HCT116 (cell line): ENCODE measurements around the gene IFITM10. TPM values are rescaled to one million over a fixed set of nuclear protein-coding genes. Genes with fewer than 3 reads are reported as not detected.

Experiments used
- ATAC-seq: fragments of 200-7000 bp; cut with Tn5 transposase; 2 replicates; pipeline ENCODE4 v1.9.1; 2020; ENCODE audit warnings: mild to moderate bottlenecking, moderate library complexity
- BruUV-seq: library from RNA; stranded (reverse); fragments of 400-500 nt; replicated peaks from 2 replicates; lab custom pipeline; 2021; lab: Mats Ljungman, UMichigan
- CTCF ChIA-PET: fragments of 300-600 bp; sonication (Branson Sonifier 250); formaldehyde crosslinking; loops from one replicate; lab custom pipeline; 2021; ENCODE audit warnings: antibody characterized with exemption; lab: Charles Lee
- POLR2A ChIA-PET: fragments of 300-600, 350-600 bp; sonication (Branson Sonifier 250); formaldehyde crosslinking; loops from one replicate; lab custom pipeline; 2021; ENCODE audit warnings: antibody characterized with exemption; lab: Charles Lee
- RAD21 ChIA-PET, 2 experiments: fragments of 300-600 bp; sonication (Branson Sonifier 250); formaldehyde crosslinking; loops; one replicate each; lab custom pipeline; 2023; ENCODE audit warnings: low total read pairs in 2 of 2; ENCODE audit not compliant: uncharacterized antibody in 2 of 2, unreplicated experiment in 2 of 2, low non-redundant PET in 1 of 2; lab: Charles Lee
- DNase-seq: peaks from one replicate; pipeline ENCODE4 v3.0.0-alpha.2; 2010; ENCODE audit warnings: low read depth, low spot score
- H2AFZ ChIP-seq: fragments of 200-600 bp; shearing (Covaris generic), sonication (generic); 2 replicates; pipeline ENCODE4 v1.6.1; 2017; ENCODE audit warnings: low read depth, mixed run types, mixed read lengths, antibody characterized with exemption, low read length; ENCODE audit not compliant: poor library complexity, severe bottlenecking
- H3K27ac ChIP-seq: 2 replicates; pipeline ENCODE4 v1.5.1; 2012; ENCODE audit warnings: low read depth, low read length
- H3K27me3 ChIP-seq: fragments of 200-600 bp; sonication (generic); 2 replicates; pipeline ENCODE4 v1.6.1; 2016; ENCODE audit warnings: mixed run types, low read length, mixed read lengths; ENCODE audit not compliant: insufficient read depth
- H3K36me3 ChIP-seq, 2 experiments: fragments of 200-500 bp in 1 of 2; fragments of 200-600 bp in 1 of 2; sonication (Bioruptor generic) in 1 of 2; sonication (generic) in 1 of 2; 2 replicates each; pipeline versions ENCODE4 v1.5.1 to v1.6.1; 2014 to 2016; ENCODE audit warnings: low read length in 2 of 2, inconsistent platforms in 1 of 2, mixed read lengths in 1 of 2, mixed run types in 1 of 2; ENCODE audit not compliant: insufficient read depth in 2 of 2, control insufficient read depth in 1 of 2
- H3K4me1 ChIP-seq, 2 experiments: fragments of 200-600 bp in 1 of 2; sonication (generic) in 1 of 2; 2 replicates each; pipeline versions ENCODE4 v1.5.1 to v1.6.1; 2012 to 2017; ENCODE audit warnings: low read length in 2 of 2, inconsistent platforms in 1 of 2, mild to moderate bottlenecking in 1 of 2, mixed read lengths in 1 of 2, mixed run types in 1 of 2, moderate library complexity in 1 of 2; ENCODE audit not compliant: insufficient read depth in 2 of 2, control insufficient read depth in 1 of 2
- H3K4me2 ChIP-seq: fragments of 200-600 bp; sonication (generic); 2 replicates; pipeline ENCODE4 v1.6.1; 2017; ENCODE audit warnings: mixed run types, low read length, mixed read lengths
- H3K4me3 ChIP-seq, 2 experiments: fragments of 200-600 bp in 1 of 2; sonication (generic) in 1 of 2; replicated peaks in 1 of 2; 2 replicates each; pipeline ENCODE4 v1.5.1; 2011 to 2016; ENCODE audit warnings: low read length in 2 of 2, control low read depth in 1 of 2, low read depth in 1 of 2, mild to moderate bottlenecking in 1 of 2, mixed read lengths in 1 of 2, mixed run types in 1 of 2
- H3K79me2 ChIP-seq: fragments of 200-600 bp; sonication (generic); 2 replicates; pipeline ENCODE4 v1.6.1; 2017; ENCODE audit warnings: mild to moderate bottlenecking, mixed run types, low read length, moderate library complexity, mixed read lengths; ENCODE audit not compliant: insufficient read depth
- H3K9ac ChIP-seq: fragments of 200-600 bp; sonication (generic); 2 replicates; pipeline ENCODE4 v1.6.1; 2016; ENCODE audit warnings: low read length, mixed read lengths
- H3K9me2 ChIP-seq: fragments of 200-600 bp; sonication (generic), shearing (Covaris generic); 2 replicates; pipeline ENCODE4 v1.6.1; 2017; ENCODE audit warnings: mixed run types, mild to moderate bottlenecking, moderate library complexity; ENCODE audit not compliant: insufficient read depth
- H3K9me3 ChIP-seq, 2 experiments: fragments of 200-500 bp in 1 of 2; fragments of 200-600 bp in 1 of 2; sonication (Bioruptor generic) in 1 of 2; sonication (generic) in 1 of 2; 2 replicates each; pipeline ENCODE4 v1.6.1; 2014 to 2017; ENCODE audit warnings: low read length in 2 of 2, mixed read lengths in 2 of 2, inconsistent platforms in 1 of 2, low read depth in 1 of 2, mild to moderate bottlenecking in 1 of 2, mixed run types in 1 of 2, moderate library complexity in 1 of 2; ENCODE audit not compliant: control insufficient read depth in 1 of 2, insufficient read depth in 1 of 2
- H4K20me1 ChIP-seq: fragments of 200-600 bp; sonication (generic), shearing (Covaris generic); 2 replicates; pipeline ENCODE4 v1.6.1; 2017; ENCODE audit warnings: mixed run types, mild to moderate bottlenecking, moderate library complexity; ENCODE audit not compliant: insufficient read depth
- ATF3 ChIP-seq: IDR thresholded peaks from 2 replicates; pipeline ENCODE4 v1.6.1; 2012
- ELF1 ChIP-seq: IDR thresholded peaks from 2 replicates; pipeline ENCODE4 v1.6.1; 2012; ENCODE audit warnings: low read depth, borderline replicate concordance
- EZH2 ChIP-seq: fragments of 200-600 bp; sonication (generic); IDR thresholded peaks from 2 replicates; pipeline ENCODE4 v1.6.1; 2017; ENCODE audit warnings: antibody characterized with exemption, mixed run types
- JUND ChIP-seq: IDR thresholded peaks from 2 replicates; pipeline ENCODE4 v1.6.1; 2012
- MAX ChIP-seq: IDR thresholded peaks from 2 replicates; pipeline ENCODE4 v1.6.1; 2012
- SIN3A ChIP-seq: IDR thresholded peaks from 2 replicates; pipeline ENCODE4 v1.6.1; 2012; ENCODE audit warnings: low read depth
- ZNF274 ChIP-seq: fragments of 200-500 bp; sonication (Bioruptor generic); IDR thresholded peaks from 2 replicates; pipeline ENCODE4 v1.6.1; 2014; ENCODE audit warnings: mild to moderate bottlenecking, low read depth, low read length, inconsistent platforms
- intact Hi-C: fragments of 100-400 bp; cut with micrococcal nuclease; formaldehyde crosslinking; loops from 2 replicates; pipeline ENCODE4 v1.10.0; 2022
- total RNA-seq: library from RNA; stranded (reverse); gene quantifications from one replicate; pipeline ENCODE4 v1.2.1, GENCODE V29; 2021; ENCODE audit not compliant: unreplicated experiment

Gene IFITM10
- total RNA-seq, 1 experiment from 2014 or later, result 1.9 TPM

GRCh38 chr11:1729692-1730011 lies 20.7 kb downstream of the IFITM10 start:
- no peak overlapping the region for H3K4me2 ChIP-seq
- no peaks in the 10 kb centered on the region for H3K79me2 ChIP-seq
- ChIA-PET CTCF (no interaction called here), RAD21 (no interaction called here), POLR2A (no interaction called here)
- DNase-seq (no peak), ATAC-seq (no peak)
- H2AFZ ChIP-seq, result no peak overlapping the region
- intact Hi-C loops, result no loop called here
- H3K27ac ChIP-seq, result no peak overlapping the region
- TF ChIP-seq ELF1, result no peak
- no peak for TF ChIP-seq ZNF274
- no peak for TF ChIP-seq MAX
- H3K36me3 ChIP-seq, result no peaks in the 10 kb centered on the region
- no TSS peak for BruUV-seq
- peaks cover 37% of the 10 kb centered on the region; the same call in 1 of the 2 replicates for H3K27me3 ChIP-seq
- no peaks in the 10 kb centered on the region for H4K20me1 ChIP-seq
- no peak overlapping the region for H3K9ac ChIP-seq
- H3K9me3 ChIP-seq, result no peaks in the 10 kb centered on the region
- no peaks in the 10 kb centered on the region for H3K9me2 ChIP-seq
- no peaks in the 10 kb centered on the region for H3K4me1 ChIP-seq
- H3K4me3 ChIP-seq, result no peak overlapping the region

- DNase-seq, result no peak
- intact Hi-C loops, result no loop called here
- Histone ChIP-seq H2AFZ (no peak overlapping the region), H3K4me3 (no peak overlapping the region), H3K27me3 (peaks cover 36% of the 10 kb centered on the region; the same call in 1 of the 2 replicates), H3K9ac (no peak overlapping the region), H3K4me1 (no peaks in the 10 kb centered on the region), H3K79me2 (no peaks in the 10 kb centered on the region), H4K20me1 (no peaks in the 10 kb centered on the region), H3K9me2 (no peaks in the 10 kb centered on the region), H3K4me2 (no peak overlapping the region), H3K9me3 (no peaks in the 10 kb centered on the region), H3K36me3 (no peaks in the 10 kb centered on the region), H3K27ac (no peak overlapping the region)
- POLR2A ChIA-PET, result no interaction called here
- RAD21 ChIA-PET, result no interaction called here
- no peak for ATAC-seq
- BruUV-seq, result no TSS peak
- CTCF ChIA-PET, result no interaction called here
- TF ChIP-seq ATF3, result no peak
- TF ChIP-seq EZH2, result no peak
- no peak for TF ChIP-seq JUND
- no peak for TF ChIP-seq SIN3A
Measured at GRCh38 chr11:1728931-1729691, 21.3 kb downstream of the IFITM10 start.
